HG02588 (cell line): ENCODE measurements around the gene PTPRCAP.
"Not testable (repeated sequence)": the region's sequence is repeated elsewhere in the genome, so short reads cannot be mapped to it uniquely, and the experiment has no call there.

Experiments
- ATAC-seq: cut with Tn5 transposase; IDR thresholded peaks from one replicate; pipeline ENCODE4 v1.9.1; 2021; ENCODE audit warnings: mild to moderate bottlenecking, moderate library complexity; ENCODE audit not compliant: unreplicated experiment

PTPRCAP gene

DNA sequence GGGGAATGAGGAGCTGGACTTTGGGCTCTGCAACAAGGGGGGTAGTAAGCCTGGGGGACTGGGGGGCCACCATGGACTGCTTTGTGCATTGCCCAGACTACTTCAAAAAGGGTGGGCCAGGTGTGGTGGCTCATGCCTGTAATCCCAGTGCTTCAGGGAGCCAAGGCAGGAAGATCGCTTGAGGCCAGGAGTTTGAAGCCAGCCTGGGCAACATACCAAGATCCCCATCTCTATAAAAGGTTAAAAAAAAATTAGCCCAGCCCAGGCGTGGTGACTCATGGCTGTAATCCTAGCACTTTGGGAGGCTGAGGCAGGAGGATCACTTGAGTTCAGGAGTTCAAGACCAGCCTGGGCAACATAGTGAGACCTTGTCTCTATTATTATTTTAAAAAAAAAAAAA is 28.0 kb upstream of the PTPRCAP start:
- ATAC-seq: not testable (repeated sequence)

- no peak for ATAC-seq
These were observed 27.7 kb upstream of the PTPRCAP start for GRCh38 chr11:67465189-67465510.

GRCh38 chr11:67464411-67465188 is 27.1 kb upstream of the PTPRCAP start:
- peak; percentile 45 for ATAC-seq

DNA sequence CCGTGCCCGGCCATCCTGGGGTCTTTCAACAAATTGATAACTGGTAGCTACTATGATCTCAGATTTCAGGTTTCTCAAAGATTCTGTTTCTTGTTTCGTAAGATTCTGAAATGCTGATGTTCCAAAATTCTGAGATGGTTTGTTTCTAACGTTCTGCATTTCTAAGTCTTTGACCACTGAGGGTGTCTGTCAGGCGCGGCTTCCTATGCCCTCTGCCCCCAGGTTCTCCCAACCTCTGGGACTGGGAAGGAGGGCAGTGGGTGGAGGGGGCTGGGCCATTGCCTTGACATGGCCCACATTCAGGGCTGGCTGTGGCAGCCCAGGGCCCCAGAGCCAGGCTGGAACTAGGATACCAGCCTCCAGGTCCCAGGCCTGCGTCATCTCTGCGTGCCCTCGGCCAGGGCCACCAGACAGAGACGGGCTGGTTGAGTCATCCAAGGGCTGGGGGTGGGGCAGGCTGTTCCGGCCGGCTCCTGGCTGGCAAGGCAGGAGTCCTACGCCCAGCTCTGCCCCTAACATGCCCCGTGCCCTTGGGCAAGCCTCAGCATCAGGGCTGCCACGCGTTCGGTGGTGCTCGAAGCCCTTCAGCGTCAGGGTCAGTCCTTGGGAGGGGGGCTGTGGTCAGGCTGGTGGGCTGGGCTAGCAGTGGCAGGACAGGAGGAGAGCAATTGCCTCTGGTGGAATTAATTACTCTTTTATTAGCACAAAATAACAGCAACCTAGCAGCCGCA is 26.4 kb upstream of the PTPRCAP start:
- ATAC-seq: no peak

DNA sequence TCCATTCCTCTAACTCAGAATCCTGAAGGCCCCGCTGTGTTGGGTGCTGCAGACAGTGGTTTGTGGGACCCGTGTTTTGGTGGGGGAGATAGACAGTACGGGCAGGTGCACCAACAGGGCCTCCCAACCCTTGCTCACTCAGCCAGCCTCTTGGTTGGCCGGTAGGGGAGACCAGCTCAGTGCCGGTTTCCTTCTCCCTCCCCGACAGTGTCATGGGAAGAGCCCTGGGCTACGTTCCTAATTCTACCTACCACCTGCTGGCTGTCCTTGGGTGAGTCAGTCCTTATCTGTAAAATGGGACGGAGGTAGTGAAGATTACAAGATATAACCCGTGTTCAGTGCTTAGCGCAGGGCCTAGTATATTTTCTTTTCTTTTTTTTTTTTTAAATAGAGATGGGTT is 25.7 kb upstream of the PTPRCAP start:
- no peak for ATAC-seq

- ATAC-seq: no peak
These were observed 20.8 kb upstream of the PTPRCAP start for GRCh38 chr11:67458266-67458665.

- ATAC-seq: no peak
These were observed 20.0 kb upstream of the PTPRCAP start for GRCh38 chr11:67457453-67457852.

DNA sequence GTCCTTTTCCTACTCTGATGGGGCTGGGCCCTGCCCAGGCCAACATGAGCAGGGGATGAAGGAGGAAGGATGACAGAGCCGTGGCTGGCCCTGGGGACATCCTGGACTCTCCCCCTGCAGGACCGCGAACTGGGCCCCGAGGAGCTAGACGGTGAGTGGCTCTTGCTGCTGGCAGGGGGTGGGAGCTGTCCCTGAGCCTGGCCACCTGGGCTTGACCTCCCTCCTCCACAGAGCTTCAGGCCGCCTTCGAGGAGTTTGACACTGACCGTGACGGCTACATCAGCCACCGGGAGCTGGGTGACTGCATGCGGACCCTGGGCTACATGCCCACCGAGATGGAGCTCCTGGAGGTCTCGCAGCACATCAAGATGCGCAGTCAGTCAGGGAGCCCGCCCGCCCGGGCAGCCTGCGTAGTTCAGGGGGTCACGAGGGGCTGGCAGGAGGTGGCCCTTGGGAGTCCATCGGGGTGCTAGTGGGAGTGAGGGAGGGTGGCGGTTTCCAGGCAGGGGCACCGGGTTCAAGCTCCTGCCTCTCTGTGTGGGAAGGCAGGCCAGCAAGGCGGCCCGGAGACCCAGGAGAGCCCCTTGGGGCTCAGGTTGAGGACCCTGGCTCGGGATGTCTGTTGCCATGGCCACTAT is 18.7 kb upstream of the PTPRCAP start:
- ATAC-seq: no peak

- no peak for ATAC-seq
These were observed 17.6 kb upstream of the PTPRCAP start, which contains the start of gene CABP4 for GRCh38 chr11:67455054-67455453. Gene CABP4, plus strand, starts transcription at chr11:67455354. Its CDS starts 70 bp downstream, at chr11:67455424.

- ATAC-seq: no peak
These were observed 16.6 kb upstream of the PTPRCAP start for GRCh38 chr11:67453816-67454732.

DNA sequence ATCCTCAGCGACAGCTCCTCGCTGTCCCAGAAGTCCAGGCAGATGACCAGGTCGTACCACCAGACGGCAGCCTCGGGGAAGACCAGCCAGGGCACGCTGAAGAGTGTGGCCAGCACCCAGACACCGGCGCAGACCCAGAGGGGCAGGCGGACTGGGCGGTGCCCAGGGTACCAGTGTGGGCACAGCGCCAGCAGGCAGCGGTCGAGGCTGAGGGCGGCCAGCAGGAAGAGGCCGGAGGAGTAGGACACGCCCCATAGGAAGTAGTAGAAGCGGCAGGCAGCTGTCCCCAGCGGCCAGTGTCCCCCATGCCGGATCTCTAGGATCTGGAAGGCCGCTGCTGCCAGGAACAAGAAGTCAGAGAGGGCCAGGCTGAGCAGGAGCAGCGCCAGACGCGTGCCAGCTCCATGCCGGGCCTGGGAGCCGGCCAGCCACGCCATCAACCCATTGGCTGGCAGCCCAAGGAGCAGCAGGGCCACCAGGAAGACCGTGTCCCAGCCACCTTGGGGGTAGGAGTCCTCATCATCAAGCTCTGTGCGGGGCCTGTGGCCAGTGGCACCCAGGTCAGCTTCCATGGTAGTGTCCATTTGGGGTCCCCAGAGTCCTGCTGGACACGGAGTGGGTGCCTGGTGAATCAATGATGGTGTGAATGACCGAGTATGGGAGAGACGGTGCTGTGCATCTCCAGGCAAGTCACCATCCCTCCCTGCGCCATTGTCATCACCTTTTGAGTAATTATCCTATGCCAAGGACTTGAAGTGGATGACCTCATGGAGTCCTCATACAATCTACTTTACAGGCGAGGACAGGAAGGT is 14.9 kb upstream of the PTPRCAP start, which contains the start of gene GPR152:
TSS of gene GPR152 (minus strand) at position 589 of the 812 bp plus-strand sequence. CDS start at position 584, 5 bp downstream.
- no peak for ATAC-seq

DNA sequence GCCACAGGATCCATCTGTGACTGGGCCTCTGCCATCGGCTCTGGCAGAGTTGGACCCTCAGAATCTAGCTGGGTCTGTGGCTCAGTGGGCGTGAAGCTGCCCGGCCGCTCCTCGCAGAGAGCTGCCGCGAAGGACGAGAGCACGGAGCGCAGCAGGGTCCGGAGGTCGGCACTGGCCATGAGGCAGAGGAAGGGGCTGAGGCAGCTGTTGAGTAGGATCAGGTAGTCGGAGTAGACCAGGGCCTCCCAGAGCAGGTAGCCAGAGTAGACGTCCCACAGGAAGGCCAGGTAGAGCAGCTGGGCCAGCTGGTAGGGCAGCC is 14.1 kb upstream of the PTPRCAP start:
- ATAC-seq: no peak

DNA sequence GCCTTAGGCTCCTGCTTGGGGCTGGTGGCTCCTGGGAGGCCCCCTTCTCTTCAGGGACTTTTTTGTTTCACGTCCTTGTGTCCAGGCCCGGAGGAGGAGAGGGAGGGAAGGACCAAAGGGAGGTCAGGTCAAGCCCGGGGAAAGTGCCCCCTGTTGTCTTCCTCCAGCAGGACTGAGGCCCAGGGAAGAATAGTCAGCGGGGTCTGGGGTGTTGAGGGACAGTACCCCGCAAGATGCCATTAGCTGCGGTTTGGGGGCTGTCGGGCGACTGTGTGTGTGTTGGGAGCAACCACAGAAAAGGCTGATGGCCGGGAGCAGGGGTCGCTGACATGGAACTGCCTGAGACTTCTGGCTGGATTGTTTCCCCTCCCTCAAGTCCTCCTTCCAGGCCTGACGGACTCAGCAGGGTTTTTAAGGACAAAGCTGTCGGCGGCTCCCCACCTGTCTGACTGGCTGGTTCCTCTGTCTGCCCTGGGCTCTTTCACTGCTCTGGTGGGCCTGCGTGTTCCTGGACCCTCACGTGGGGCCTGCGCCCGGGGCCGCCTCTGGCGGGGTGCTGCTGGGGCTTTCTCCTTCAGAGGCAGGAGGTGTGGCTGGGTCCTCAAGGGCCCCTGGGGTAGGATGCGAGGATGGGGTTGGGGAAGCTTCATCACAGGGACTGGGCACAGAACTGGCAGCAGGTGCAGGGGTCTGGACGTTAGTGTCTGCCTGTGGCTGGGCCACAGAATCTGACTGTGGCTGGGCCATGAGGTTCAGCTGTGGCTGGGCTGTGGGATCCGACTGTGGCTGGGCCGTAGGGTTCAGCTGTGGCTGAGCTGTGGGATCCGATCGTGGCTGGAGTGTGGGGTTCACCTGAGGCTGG is 13.5 kb upstream of the PTPRCAP start:
- no peak for ATAC-seq

- ATAC-seq: no peak
These were observed 11.8 kb upstream of the PTPRCAP start for GRCh38 chr11:67449116-67449844.

DNA sequence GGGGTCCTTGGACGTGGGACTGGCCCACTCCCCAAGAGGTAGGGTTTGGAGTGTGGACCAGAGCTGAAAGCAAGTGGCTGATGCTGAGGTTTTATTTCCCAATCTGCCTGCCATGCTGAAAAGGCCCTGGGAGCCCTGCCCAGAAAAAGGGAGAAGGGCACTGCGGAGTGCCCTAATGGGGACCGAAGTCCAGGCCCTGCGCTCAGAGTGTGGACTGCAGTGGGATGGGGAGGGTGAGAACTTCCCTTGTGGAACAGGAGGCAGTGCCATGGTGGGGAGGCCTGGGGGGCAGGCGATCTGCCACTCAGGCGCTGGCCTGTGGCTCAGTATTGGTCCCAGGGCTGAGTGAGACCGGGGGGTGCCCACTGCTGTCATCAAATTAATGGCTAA is 10.7 kb upstream of the PTPRCAP start:
- no peak for ATAC-seq

DNA sequence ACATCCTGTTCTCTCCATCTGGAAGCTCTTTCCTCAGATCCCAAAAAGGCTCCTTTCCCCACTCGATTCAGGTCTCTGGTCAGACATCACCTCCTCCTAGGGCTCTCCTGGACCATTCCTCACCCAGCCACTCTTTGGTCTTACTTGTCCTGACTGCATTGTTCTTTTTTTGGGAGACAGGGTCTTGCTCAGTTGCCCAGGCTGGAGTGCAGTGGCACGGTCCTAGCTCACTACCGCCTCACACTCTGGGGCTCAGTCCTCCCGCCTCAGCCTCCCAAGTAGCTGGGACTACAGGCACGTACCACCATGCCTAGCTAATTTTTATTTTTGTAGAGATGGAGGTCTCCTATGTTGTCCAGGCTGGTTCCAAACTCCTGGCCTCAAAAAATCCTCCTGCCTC is 8.0 kb upstream of the PTPRCAP start:
- no peak for ATAC-seq

DNA sequence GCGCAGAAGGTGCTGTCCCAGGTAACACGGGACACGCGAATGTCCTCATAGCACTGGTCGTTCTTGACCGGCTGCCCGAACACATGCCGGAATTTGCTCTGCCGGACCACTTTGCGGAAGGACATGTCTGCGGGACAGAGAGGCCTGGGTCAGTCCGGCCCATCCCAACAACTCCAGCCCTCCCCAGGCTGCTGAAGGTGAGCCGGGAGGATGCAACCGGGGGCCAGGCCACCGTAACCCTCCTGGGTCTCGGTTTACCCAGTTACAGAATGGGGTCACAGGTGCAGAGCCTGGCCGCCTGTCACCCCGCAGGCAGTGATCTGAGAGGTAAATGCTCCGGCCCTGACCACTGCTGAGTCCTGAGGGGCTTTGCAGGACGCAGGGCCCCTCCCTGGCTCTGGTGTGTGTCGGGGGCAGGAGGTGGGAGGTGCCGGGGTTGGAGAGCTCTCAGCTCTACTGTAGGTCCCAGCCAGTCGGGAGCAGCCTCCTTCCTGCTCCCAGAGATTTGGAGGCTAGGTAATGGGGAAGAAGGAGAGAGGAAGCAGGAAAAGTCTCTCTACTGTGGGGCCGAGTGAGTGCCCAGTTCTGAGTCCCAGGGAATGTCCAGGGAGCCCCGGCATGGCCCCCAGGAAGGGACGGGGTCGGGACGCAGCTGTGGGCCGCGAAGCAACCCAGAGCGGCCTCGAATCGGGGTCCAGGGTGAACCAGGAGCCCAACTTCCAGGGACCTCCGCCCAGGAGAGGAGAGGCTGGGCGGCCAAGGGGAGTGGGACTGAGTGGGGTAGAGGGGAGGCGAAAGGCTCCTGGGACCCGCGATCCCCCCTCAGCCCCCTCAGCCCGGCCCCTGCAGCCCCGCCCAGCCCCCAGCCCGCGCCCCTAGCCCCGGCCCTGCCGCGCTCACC is 5.3 kb upstream of the PTPRCAP start:
- no peak for ATAC-seq
